GM10248 (cell line): ENCODE data around the gene ZNF133.
A peak's percentile ranks its signal among the peaks of the same experiment; 100 is the strongest.

Experiments
- CTCF ChIA-PET: fragments of 300-600 bp; sonication (Branson Sonifier 250); formaldehyde crosslinking; extraction: SDS; loops from one replicate; lab custom pipeline; 2021; ENCODE audit warnings: antibody characterized with exemption; lab: Yijun Ruan, JAX
- POLR2A ChIA-PET: fragments of 350-650 bp; sonication (Branson Sonifier 250); formaldehyde crosslinking; extraction: SDS; loops from one replicate; lab custom pipeline; 2020; ENCODE audit warnings: antibody characterized with exemption; lab: Yijun Ruan, JAX
- DNase-seq: peaks from one replicate; pipeline ENCODE4 v3.0.0; 2012; ENCODE audit errors: extremely low spot score
- TF ChIP-seq, protein P1 (sequence below): IDR thresholded peaks from 2 replicates; pipeline ENCODE4 v1.5.1; 2012; ENCODE audit warnings: mild to moderate bottlenecking, low read depth; ENCODE audit errors: extremely low read depth, missing control alignments, control extremely low read depth

The ZNF133 gene

GRCh38 chr20:18276821-18277220 is 11.5 kb upstream of the ZNF133 start:
- POLR2A ChIA-PET = no interaction called here
- peak; percentile 65 for DNase-seq
- CTCF ChIA-PET = interaction anchor here (1.0 to 2.0 kb wide), 4 partner anchors 9 to 772 kb away, joined by 5 to 8 read pairs (median 6); partner anchors contain the start of gene ZNF133
- TF ChIP-seq, protein P1, sequence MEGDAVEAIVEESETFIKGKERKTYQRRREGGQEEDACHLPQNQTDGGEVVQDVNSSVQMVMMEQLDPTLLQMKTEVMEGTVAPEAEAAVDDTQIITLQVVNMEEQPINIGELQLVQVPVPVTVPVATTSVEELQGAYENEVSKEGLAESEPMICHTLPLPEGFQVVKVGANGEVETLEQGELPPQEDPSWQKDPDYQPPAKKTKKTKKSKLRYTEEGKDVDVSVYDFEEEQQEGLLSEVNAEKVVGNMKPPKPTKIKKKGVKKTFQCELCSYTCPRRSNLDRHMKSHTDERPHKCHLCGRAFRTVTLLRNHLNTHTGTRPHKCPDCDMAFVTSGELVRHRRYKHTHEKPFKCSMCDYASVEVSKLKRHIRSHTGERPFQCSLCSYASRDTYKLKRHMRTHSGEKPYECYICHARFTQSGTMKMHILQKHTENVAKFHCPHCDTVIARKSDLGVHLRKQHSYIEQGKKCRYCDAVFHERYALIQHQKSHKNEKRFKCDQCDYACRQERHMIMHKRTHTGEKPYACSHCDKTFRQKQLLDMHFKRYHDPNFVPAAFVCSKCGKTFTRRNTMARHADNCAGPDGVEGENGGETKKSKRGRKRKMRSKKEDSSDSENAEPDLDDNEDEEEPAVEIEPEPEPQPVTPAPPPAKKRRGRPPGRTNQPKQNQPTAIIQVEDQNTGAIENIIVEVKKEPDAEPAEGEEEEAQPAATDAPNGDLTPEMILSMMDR = peak; percentile 68

- ChIA-PET CTCF (interaction anchor here (1.4 kb wide), 1 partner anchor 9 kb away, joined by 3 read pairs; the partner anchor contains the start of gene ZNF133), POLR2A (no interaction called here)
- no peak for DNase-seq
- TF ChIP-seq, protein P1 = no peak
These were observed 9.1 kb upstream of the ZNF133 start for GRCh38 chr20:18279242-18279641.

DNA sequence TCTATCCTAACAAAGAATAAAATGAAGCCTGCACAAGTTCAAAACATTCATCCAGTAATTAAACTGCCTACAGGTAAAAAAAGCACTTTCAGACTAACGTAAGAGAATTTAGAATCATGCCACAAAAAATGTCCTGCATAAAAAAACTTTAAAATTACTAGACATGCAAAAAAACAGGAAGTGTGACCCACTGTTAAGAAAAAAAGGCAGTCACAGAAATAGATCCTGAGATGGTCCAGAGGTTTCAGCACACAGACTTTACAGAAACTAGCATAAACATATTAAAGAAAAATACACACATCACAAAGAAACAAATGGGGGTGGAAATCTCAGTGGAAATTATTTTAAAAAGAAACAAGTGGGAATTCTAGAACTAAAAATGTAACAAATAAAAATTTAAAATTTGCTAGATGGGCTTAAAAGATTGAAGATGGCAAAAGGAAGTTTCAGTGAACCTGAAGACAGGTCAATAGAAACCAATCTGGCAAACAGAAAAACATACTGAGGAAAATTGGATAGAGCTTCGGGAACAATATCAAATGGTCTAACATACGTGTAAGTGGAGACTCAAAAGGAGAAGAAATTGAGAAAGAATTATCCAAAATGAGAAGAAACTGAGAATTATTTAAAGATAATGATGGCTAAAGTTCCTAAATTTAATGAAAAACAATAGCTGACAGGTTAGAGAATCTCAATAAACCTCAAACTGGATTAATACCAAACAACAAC is 3.4 kb upstream of the ZNF133 start:
- no peak for DNase-seq
- POLR2A ChIA-PET = no interaction called here
- TF ChIP-seq, protein P1 = no peak
- CTCF ChIA-PET = interaction anchor here (2.3 kb wide), 1 partner anchor 9 kb away, joined by 8 read pairs; no protein-coding TSS in a partner anchor

GRCh38 chr20:18287546-18287914 is 797 bp upstream of the ZNF133 start:
- DNase-seq = no peak
- CTCF ChIA-PET = interaction anchor here (1.0 to 1.6 kb wide), 4 partner anchors 8 to 504 kb away, joined by 3 to 5 read pairs (median 4); no protein-coding TSS in a partner anchor
- TF ChIP-seq, protein P1 = no peak
- POLR2A ChIA-PET = no interaction called here

- TF ChIP-seq, protein P1 = no peak
- no peak for DNase-seq
- CTCF ChIA-PET = interaction anchor here (1.1 to 1.6 kb wide), 2 partner anchors 152 to 503 kb away, joined by 3 to 4 read pairs; no protein-coding TSS in a partner anchor
- POLR2A ChIA-PET = no interaction called here
These were observed 481 bp downstream of the ZNF133 start for GRCh38 chr20:18288749-18289267.

DNA sequence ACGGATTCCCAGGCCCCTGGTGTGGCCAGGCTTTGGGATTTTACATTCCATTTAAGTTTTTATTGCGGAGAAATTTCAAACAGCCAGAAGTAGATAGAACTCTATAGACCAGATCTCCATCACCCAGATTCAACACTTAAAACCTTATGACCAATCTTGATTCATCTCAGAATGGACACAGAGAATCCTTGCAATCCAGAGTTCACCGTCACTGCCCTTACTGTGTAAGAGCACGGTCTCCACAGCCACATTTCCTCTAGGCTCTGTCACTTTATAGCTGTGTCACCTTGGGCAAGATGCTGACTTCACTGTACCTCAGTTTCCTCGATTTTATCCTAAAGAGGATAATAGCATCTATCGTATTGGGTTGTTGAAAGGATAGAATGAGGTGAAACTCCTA is 979 bp downstream of the ZNF133 start:
- no peak for DNase-seq
- POLR2A ChIA-PET = no interaction called here
- TF ChIP-seq, protein P1 = no peak
- CTCF ChIA-PET = interaction anchor here (0.8 to 1.6 kb wide), 2 partner anchors 9 to 503 kb away, joined by 3 to 4 read pairs; no protein-coding TSS in a partner anchor
